Calu3 (cell line): ENCODE results near the gene ABHD17C. TPM values are rescaled to one million over a fixed set of nuclear protein-coding genes. Genes with fewer than 3 reads are reported as not detected.
"Not testable (repeated sequence)": the region's sequence is repeated elsewhere in the genome, so short reads cannot be mapped to it uniquely, and the experiment has no call there.

Experiments
- BruUV-seq: library from RNA; stranded (reverse); fragments of 400-500 nt; replicated peaks from 2 replicates; lab custom pipeline; 2021; lab: Mats Ljungman, UMichigan
- CTCF ChIA-PET: fragments of 300-600 bp; sonication (Branson Sonifier 250); formaldehyde crosslinking; loops from one replicate; lab custom pipeline; 2022; ENCODE audit warnings: antibody characterized with exemption; lab: Charles Lee
- DNase-seq: peaks from one replicate; pipeline ENCODE4 v3.0.0; 2022
- H3K27ac Mint-ChIP-seq: one replicate; pipeline ENCODE4 v1.8.0; 2022; ENCODE audit warnings: mixed read lengths; ENCODE audit not compliant: unreplicated experiment
- H3K27me3 Mint-ChIP-seq: one replicate; pipeline ENCODE4 v1.8.0; 2022; ENCODE audit warnings: mixed read lengths; ENCODE audit not compliant: unreplicated experiment
- H3K36me3 Mint-ChIP-seq: one replicate; pipeline ENCODE4 v1.8.0; 2022; ENCODE audit warnings: mild to moderate bottlenecking, moderate library complexity, mixed read lengths; ENCODE audit not compliant: insufficient read depth, unreplicated experiment
- H3K4me1 Mint-ChIP-seq: one replicate; pipeline ENCODE4 v1.8.0; 2022; ENCODE audit warnings: mild to moderate bottlenecking, low read depth, mixed read lengths; ENCODE audit not compliant: unreplicated experiment
- H3K4me3 Mint-ChIP-seq: one replicate; pipeline ENCODE4 v1.8.0; 2022; ENCODE audit warnings: mild to moderate bottlenecking, low read depth, moderate library complexity, mixed read lengths; ENCODE audit not compliant: unreplicated experiment
- H3K9me3 Mint-ChIP-seq: one replicate; pipeline ENCODE4 v1.8.0; 2022; ENCODE audit warnings: low read depth, mixed read lengths; ENCODE audit not compliant: unreplicated experiment
- CTCF ChIP-seq: fragments of 200-600 bp; IDR thresholded peaks from one replicate; pipeline ENCODE4 v1.8.0; 2022; ENCODE audit warnings: antibody characterized with exemption; ENCODE audit not compliant: unreplicated experiment
- intact Hi-C: fragments of 100-400 bp; cut with micrococcal nuclease; formaldehyde crosslinking; loops from one replicate; pipeline ENCODE4 v1.10.0; 2022; ENCODE audit not compliant: unreplicated experiment
- total RNA-seq: library from RNA; stranded (reverse); gene quantifications from 2 replicates; pipeline ENCODE4 v1.2.3, GENCODE V29; 2022

The ABHD17C gene
- total RNA-seq, 1 experiment from 2014 or later, result 69.7 TPM

- intact Hi-C loops, result no loop called here
- peaks cover 17% of the 10 kb centered on the region for H3K36me3 Mint-ChIP-seq
- BruUV-seq, result no TSS peak
- no peak for DNase-seq
- no peaks in the 10 kb centered on the region for H3K9me3 Mint-ChIP-seq
- no peak for TF ChIP-seq CTCF
- H3K4me1 Mint-ChIP-seq, result no peaks in the 10 kb centered on the region
- H3K27me3 Mint-ChIP-seq, result no peaks in the 10 kb centered on the region
- no peak overlapping the region for H3K4me3 Mint-ChIP-seq
- CTCF ChIA-PET, result interaction anchor here (0.6 to 1.6 kb wide), 2 partner anchors 96 to 790 kb away, joined by 3 read pairs; no protein-coding TSS in a partner anchor
- no peak overlapping the region for H3K27ac Mint-ChIP-seq
Measured at GRCh38 chr15:80755885-80756284, 60.8 kb downstream of the ABHD17C start.

GRCh38 chr15:80758130-80758745 lies 63.1 kb downstream of the ABHD17C start:
- intact Hi-C loops, result no loop called here
- no peak for DNase-seq
- CTCF ChIA-PET, result no interaction called here
- no peak overlapping the region for H3K4me3 Mint-ChIP-seq
- BruUV-seq, result no TSS peak
- peaks cover 12% of the 10 kb centered on the region for H3K36me3 Mint-ChIP-seq
- no peaks in the 10 kb centered on the region for H3K4me1 Mint-ChIP-seq
- H3K27ac Mint-ChIP-seq, result no peak overlapping the region
- no peaks in the 10 kb centered on the region for H3K9me3 Mint-ChIP-seq
- TF ChIP-seq CTCF, result no peak
- H3K27me3 Mint-ChIP-seq, result no peaks in the 10 kb centered on the region

GRCh38 chr15:80760960-80761359 lies 65.8 kb downstream of the ABHD17C start:
- no peak for DNase-seq
- no peaks in the 10 kb centered on the region for H3K9me3 Mint-ChIP-seq
- no peaks in the 10 kb centered on the region for H3K27me3 Mint-ChIP-seq
- TF ChIP-seq CTCF, result no peak
- H3K36me3 Mint-ChIP-seq, result peaks cover 8% of the 10 kb centered on the region
- H3K4me1 Mint-ChIP-seq, result no peaks in the 10 kb centered on the region
- CTCF ChIA-PET, result interaction anchor here (0.7 kb wide), 2 partner anchors 46 to 181 kb away, joined by 3 to 4 read pairs; no protein-coding TSS in a partner anchor
- no peak overlapping the region for H3K27ac Mint-ChIP-seq
- H3K4me3 Mint-ChIP-seq, result no peak overlapping the region
- BruUV-seq, result no TSS peak
- intact Hi-C loops, result no loop called here

GRCh38 chr15:80761754-80762153 lies 66.6 kb downstream of the ABHD17C start:
- Mint-ChIP-seq H3K27ac (no peak overlapping the region), H3K9me3 (no peaks in the 10 kb centered on the region), H3K4me1 (no peaks in the 10 kb centered on the region), H3K36me3 (peaks cover 8% of the 10 kb centered on the region), H3K4me3 (no peak overlapping the region), H3K27me3 (no peaks in the 10 kb centered on the region)
- CTCF ChIA-PET, result no interaction called here
- no peak for TF ChIP-seq CTCF
- DNase-seq, result no peak
- no TSS peak for BruUV-seq
- intact Hi-C loops, result no loop called here

GRCh38 chr15:80763235-80763634 lies 68.1 kb downstream of the ABHD17C start:
- H3K27me3 Mint-ChIP-seq, H3K4me3 Mint-ChIP-seq, DNase-seq, BruUV-seq, H3K27ac Mint-ChIP-seq, intact Hi-C loops, H3K36me3 Mint-ChIP-seq, H3K4me1 Mint-ChIP-seq, H3K9me3 Mint-ChIP-seq: not testable (repeated sequence)
- CTCF ChIA-PET, result interaction anchor here (0.6 to 0.7 kb wide), 3 partner anchors 12 to 420 kb away, joined by 3 to 9 read pairs (median 5); no protein-coding TSS in a partner anchor
